Activated CD4-positive, CD25-positive, alpha-beta regulatory T cell treated with anti-CD3 and anti-CD28 coated beads, Interleukin-2, amount 50 U/mL, for 24 hours (primary cell): ENCODE measurements around the gene FAM163B.

Source experiments
- ATAC-seq, 2 donors: fragments of 150-1000 bp; cut with Tn5 transposase; one replicate each; pipeline ENCODE4 v1.10.0; 2021; ENCODE audit warnings: mild to moderate bottlenecking in 1 of 2, moderate library complexity in 1 of 2

FAM163B gene

DNA sequence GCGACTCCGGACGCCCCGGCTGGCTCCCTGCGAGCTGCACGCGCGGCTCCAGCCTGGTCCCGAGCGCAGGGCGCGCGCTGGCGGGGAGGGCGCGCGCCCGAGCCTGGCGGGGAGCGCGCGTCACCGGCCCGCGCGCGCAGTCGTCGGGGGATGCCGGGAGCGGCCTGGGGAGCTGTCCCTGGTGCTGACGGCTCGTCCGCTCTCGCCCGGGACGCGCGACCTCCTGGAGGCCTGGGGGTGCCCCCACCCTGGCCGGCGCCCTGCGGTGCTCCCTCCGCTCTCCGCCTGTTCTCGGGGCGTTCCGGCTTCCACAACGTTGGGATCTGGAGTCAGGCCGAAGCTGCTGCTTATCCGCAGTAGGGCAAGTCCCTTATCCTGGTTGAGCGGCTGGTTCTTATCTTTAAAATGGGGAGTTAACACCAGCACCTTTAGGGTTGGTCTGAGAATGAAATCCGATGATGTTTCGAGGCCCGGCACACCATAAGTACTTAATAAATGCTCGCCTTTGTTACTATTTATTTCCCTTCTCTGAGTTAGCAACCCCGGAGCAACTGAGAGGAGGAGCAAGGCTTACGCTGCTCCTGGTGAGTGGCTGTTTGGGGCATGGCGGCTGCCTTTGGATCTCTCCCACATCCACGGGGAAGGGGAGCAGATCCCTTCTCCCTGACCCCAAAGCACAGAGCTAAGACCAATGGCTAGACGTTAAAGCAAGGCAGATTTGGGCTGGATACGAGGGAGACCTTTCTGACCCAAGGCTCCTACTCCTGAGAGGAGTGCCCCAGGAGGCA lies at the start of gene FAM163B:
FAM163B (minus strand) TSS at position 79 of the 788 bp plus-strand sequence. CDS start 29,166 bp downstream, outside the sequence.
- ATAC-seq: peak; percentile 24 to 28

DNA sequence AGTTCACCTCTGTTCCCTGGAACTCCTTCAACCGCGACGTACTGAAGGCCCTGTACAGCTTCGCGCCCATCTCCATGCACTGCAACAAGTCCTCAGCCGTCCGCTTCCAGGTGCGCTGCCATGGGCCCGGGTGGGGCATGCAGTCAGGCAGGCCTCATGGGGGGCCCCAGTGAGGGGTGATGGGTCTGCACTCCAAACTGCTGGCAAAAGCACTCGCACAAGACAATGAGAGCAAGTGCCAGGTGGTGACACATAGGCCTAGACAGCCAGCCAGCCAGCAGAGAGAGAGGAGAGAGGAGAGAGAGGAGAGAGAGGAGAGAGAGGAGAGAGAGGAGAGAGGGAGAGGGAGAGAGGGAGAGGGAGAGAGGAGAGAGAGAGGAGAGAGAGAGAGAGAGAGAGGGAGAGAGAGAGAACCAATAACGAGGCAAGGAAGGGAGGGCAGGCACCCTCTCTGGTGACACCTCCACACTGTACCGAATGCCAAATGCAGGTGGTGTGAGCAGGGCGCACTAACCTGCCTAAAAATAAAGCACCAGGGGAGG lies 48.0 kb upstream of the FAM163B start:
- ATAC-seq: no peak

DNA sequence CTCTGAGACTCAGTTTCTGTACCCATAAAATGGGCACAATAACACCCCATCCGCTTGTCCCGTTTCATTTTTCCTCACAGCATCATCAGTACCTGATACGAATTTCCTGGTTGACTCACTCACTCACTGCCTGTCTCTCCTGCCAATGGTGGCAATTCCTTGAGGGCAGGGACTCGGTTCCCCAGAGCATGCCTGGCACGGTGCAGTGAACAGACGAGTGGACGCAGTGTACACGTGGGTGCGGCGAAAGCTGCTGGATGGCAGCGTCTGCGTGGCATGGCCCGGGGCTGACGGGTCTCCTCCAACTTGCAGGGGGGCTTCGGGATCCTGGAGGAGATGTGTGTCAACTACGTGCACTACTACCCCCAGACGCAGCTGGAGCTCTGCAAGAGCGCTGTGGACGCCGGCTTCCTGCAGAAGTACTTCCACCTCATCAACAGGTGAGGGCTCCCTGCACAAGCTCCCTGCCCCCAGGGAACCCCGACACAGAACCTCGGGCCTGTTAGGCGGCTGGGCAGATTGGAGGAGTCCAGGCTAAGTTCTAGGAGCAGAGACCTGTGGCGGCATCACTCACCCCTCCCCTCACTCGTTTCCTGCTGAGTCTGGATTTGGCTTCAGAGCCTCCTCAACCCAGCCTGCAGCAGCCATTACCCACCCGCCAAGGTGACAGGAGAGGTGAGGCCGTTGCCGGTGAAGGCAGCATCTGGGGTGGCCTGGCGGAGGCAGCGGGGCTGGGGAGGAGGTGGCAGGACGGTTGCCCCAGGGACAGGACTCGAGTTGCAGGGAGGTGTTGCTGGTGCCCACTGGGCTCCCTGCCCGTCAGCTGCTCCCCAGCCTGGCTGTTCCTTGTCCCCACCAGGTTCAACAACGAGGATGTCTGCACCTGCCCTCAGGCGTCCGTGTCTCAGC lies 47.3 kb upstream of the FAM163B start:
- no peak for ATAC-seq

DNA sequence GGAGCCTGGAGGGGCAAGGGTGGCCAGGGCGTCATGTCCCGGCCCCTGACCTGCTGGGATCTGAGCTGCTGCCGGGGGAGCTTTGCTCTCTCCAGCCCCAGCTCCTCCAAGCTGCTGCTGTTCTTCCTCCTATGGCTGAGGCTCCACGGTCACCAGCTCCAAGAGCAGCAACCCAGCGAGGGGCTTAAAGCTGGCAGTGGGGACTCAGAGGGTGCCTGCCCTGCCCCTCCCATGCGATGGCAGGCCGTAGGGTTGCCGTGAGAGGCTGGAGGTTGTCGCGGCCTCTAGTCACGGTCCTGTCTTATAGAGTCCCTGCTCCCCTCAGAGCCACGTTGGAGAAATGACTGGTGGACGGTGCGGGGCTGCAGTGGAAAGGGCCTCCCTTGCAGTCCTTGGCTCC lies 46.5 kb upstream of the FAM163B start:
- ATAC-seq: no peak

DNA sequence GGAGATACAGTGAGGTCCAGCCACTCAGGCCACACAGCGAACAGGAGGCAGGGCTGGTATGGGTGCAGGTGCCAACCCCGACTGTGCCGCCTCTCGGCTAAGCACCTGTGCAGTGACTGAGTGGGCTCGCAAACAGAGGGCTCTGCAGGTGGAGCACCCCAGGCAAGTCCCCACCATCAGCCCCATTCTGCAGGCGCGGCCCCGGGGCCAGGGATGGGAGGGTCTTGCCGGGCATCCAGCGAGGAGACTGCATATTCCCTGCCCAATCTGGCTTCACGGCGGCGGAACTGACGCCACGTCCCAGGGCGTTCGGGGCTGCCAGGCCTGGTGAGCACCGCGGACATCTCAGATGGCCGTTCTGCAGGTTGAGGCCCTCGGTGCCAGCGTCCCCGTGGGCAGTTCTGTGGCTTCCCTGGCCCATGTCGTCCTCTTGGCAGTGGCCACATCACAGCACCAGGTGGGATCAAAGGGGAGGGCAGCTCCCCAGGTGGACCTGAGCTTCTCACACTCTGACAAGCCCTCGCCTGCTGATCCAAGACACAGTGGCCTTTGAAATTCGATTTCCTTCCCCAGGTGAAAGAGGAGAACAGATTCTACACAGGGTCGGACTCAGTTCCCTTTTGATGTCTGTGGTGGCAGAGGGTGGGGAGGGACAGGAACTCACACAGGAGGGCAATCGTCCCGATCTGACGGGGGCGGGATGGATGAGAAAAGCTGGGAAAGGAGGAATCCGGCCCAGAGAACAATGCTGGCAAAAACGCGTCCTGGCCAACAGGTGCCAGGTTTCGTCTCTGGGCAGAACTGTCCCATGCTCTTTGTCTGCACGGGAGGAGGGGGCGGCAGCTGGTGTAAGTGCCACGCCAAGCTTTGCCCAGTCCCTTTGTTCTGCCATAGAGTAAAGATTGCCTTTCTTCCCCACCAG lies 45.8 kb upstream of the FAM163B start:
- no peak for ATAC-seq

DNA sequence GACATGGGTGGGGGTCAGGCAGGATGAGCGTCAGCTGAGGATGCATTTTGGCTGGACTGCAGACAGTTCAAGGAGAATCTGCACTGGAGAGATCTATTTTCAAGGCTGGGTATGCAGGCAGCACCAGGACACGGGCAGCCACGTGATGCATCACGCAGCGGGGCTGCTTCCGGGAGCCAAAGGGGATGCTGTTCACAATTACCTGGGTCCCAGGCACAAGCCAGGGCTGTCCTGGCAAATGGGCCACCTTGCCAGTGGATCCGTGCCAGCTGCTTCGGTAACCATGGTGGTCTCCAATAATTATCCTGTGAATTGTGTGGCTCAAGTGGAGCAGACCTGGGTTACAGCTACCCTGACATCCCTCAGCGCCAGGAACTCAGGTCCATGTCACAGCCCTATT lies 44.4 kb upstream of the FAM163B start:
- ATAC-seq: no peak

DNA sequence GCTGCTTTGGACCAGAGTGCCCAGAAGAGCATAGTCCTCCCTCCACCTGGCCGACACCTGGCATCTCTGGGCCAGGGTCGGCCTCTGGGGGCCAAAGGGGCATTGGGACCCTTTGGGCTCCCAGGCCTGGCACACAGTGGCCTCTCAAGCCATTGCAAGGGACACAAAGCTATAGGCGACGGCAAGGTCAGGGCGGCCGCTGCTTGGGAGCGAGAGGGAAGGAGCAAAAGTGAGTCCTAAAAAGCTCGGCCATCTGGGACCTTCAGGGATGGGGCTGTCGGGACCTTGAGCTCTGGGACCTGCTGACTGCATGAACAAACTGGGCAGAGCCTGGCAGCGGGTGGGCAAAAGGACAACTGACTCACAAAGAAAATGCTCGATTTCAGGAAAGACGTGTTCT lies 40.8 kb upstream of the FAM163B start:
- ATAC-seq: no peak

DNA sequence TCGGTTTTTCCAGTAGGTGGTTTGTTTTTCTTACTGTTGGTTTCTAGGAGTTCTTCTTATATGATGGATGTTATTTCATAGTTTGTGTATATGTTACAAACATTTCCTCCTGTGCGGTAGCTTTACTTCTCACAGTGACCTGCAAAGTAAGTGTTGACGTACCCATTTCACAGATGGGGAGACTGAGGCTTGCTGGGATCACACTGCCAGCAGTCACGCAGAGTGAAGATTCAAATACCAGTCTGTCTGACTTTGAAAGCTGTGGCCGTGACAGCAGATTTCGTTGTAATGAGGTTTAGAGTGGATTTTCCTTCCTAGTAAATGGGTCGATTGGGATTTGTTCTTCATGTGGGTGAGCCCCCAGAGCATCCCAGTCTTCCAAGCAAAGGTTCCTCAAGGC lies 40.0 kb upstream of the FAM163B start:
- ATAC-seq: no peak

DNA sequence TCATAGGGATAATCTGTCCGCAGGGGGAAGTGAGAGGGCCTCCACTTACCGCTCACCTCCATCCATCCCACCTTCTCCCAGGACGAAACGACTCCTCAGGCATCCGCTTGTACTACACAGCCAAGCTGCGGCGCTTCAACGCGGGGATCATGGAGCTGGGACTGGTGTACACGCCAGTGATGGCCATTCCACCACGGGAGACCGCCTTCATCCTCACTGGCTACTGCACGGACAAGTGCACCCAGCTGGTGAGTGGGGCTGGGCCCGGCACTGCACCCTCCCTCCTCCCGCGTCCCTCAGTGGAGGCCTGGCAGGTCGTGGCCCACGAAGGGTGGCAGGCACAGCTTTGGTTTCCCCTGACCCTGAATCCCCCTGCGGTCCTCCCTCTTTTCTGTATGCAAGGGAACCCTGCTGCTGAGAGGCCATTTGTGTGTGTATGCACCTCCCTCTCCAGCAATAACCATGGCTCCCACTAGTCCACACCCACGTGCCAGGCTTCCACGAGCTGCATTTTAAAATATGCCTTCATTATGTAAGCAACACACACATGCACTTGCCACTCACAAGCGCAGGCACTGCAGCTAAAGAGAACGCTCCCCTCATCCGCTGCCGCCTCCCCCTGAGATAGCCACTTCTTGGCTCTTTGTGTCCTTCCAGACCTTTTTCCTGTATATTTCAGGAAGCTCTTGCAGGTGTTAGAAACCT lies 38.7 kb upstream of the FAM163B start:
- ATAC-seq: no peak

DNA sequence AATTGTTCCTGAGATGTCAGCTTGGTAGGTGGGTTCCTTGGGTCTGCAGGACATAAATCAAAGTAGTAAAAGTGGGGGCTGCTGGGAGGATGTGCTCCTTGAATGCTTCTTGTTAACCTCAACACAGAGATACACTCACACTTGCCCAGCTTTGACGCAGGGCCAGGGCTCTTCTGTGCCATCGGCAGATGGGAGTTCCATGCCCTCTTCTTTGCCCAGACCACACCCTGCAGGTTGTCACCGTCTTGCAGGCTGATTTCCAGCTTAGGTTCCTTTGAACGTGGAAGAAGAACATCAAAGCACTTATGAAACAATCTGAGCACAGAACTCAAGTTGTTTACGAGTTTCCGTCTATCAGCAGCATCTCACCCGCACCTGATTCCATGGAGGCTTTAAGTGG lies 38.0 kb upstream of the FAM163B start:
- ATAC-seq: no peak

DNA sequence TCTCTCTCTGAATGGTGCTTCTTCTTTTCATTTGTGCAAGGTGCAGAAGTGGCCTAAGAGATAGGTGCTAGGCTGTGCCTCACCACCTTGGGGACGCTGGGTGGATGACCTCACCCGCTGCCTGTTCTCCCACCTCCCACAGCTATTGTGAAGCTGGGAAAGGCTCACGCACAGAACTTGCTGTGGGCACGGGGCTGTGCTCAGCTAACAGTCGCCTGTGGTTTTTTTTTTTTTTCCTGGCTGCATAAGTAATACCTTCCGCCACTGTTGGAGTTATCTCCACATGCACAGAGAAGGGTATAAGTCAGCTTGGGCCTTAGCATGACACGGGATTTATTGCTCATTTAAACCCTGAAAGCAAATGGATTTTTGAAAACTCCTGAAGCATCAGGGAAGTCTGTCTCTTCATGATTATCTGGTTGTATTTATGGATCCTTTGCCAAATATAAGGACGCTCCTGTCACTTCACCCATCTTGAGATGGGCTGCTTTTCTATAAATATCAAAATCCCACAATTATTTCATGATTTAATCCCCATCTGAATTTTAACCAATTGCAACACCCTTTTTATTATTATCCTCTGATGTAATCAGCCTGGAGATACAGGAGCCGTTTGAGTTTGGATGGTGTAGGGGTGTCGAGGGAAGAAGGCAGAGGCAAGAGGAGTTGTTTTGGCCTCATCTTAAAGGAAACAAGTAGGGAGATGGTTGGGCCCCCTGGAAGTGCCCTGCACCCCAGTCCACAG lies 36.0 kb upstream of the FAM163B start:
- ATAC-seq: no peak

DNA sequence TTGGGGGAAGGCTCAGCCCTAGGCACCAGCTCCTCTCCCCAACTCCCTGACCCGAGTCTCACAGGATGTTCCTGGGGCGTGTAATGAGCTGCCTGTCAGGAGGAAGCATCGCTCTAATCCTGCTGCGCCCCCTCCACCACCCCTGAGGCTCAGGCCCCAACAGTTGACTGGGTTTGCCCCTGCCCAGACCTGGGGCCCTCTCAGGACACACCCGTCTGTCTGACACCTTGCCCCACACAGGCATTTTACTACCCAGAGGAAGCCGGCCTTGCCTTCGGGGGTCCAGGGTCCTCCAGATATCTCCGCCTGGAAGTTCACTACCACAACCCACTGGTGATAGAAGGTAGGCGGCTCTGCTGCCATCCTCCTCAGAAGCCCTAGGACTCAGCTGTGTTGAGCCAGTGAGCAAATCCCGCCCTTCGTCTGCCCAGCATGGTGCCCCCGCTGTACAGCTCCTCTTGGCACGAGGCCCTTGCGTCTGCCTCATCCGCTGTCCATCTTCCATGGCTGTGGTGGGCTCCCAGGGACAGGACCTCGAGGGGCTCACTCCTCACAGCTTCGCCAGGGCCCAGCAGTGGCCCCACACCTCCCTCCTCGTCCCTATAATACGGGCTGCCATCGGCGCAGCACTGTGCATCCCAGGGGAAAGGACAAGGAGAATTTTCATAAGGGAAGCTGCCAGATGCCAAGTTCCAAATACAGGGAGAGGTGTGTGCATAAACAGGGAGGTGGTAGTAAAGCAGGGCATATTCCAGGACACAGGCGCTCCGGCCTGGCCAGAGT lies 35.0 kb upstream of the FAM163B start:
- no peak for ATAC-seq

DNA sequence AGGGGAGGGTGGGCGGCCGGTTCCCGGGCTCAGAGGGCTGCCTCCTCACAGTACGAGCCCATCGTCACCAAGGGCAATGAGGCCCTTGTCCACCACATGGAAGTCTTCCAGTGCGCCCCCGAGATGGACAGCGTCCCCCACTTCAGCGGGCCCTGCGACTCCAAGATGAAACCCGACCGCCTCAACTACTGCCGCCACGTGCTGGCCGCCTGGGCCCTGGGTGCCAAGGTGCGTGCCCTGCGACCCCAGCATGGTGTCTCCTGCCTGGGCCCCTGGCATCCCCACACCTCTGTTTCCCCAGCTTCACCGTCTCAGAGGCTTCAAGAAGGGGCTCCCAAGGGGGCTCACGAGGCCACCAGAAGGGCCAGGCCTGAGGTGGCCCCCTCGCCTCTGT lies 34.2 kb upstream of the FAM163B start:
- no peak for ATAC-seq

DNA sequence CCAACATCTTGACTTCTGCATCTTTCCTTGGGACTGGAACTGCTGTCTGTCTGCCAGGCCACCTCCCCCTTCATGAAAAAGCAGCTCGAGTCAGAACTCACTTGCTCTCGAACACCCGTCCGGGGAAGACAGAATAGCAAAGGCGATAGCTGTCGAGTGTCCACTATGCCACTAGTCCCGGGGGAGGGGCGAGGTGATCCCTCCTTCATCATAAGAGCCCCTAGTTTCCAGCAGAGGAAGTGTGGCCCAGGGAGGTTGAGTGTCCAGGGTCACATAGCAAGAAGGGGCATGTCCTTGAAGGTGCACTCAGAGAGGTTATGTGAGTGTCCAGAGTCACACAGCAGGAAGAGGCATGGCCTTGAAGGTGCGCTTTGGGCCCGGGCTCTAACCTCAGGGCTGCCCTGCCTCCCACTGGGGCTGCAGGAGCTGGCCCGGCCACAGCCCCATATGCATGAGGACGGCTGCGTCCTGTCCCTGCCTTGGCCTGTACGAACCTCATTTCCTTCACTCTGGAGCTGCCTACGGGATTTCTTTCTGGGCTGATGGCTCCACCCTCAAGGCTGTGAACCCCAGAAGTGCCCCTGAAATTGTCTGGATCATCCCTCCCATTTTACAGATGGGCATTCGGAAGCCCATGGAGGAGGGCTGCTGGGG lies 33.6 kb upstream of the FAM163B start:
- ATAC-seq: no peak

DNA sequence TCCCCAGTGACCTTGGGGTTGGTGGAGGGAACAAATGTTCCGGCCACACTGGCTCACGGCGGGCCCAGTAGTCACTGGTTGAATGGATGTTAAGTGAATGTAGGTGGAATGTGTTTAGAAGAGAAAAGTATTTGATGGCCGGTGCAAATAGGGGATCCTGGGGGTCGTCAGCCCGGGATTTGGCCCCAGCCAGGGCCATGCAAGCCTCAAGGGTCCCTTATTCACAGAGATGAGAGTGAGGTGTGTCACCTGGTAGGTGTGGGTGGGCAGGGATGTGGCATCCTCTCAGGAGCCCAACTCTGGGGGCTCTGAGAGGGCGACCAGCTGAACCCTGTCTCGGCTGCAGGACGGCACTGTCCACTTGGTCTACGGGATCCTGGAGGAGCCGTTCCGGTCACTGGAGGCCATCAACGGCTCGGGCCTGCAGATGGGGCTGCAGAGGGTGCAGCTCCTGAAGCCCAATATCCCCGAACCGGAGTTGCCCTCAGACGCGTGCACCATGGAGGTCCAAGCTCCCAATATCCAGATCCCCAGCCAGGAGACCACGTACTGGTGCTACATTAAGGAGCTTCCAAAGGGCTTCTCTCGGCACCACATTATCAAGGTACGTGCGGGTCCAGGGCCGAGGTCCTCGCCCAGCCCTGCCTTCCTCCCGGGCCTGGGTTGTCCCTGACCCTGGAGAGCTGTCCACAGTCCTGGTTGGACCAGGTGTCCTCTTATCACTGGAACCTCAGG lies 32.8 kb upstream of the FAM163B start:
- ATAC-seq: no peak

DNA sequence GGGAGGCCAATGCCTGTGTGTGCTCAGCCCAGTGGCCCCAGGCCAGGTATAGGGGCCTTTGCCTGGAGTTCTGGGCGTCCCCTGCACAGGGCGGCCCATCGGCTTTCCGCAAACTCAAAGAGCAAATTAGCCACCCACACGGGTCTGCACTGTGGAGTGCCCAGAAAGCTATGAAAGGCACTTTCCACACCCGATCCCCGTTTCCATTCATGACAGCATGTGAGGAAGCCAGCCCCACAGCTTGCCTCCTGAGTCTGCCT lies 32.1 kb upstream of the FAM163B start:
- no peak for ATAC-seq

DNA sequence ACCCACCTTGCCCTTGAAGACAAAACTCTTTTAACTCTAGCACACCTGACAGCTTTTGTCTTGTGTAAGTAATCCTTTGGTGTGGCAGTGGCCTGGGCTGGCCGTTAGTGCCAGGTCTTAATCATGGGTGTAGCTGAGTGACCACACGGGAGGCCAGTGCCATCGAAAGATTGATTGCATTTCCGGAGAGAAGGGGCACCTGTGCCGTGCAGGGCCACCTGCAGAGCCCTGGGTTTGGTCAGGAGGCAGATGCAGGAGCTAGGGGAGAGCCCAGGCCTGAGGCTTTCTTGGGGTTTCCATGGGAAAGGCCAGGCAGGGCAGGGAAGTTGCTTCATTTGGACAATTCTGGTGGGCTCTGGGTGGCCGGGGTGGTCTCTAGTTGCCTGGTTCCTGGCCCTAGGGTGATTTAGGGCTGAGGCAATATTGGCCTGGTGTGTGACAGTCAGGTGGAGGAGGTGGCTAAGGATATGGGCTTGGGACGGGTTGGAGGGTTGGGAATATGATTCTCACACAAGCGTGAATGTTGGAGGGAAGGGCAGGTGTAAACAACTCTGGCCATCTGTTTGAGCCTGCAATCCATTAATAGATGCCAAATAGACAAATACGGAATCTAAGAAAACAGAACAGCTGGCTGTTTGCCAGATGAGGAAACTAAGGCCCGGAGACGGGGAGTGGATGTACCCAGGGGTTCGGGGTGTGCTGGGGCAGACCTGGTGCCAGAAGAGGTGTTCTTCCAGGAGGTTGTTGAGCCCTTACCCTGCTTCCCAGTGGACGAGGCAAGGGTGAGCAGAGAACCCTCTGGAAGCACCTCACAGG lies 31.6 kb upstream of the FAM163B start:
- ATAC-seq: no peak

DNA sequence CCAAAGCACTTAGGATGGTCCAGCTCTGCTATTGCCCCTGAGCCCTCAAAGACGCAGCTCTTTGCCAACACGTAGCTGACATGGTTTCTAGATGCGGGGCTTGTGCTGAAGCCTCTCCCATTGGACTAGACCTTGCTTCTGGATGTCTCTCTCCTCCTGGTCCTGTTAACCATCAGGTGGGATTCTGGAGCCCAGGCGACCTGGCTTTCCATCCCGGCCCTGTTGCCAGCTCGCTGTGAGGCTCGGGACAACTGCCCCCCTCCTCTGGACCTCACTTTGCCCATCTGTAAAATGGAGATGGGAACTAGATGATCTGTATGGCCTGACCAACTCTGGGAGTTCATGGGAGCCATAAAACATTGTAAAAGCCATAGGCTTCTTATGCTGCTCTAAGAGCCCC lies 31.0 kb upstream of the FAM163B start:
- ATAC-seq: no peak
